ENCODE measurements around the gene CDIPT. TPM values are rescaled to one million over a fixed set of nuclear protein-coding genes. Genes with fewer than 3 reads are reported as not detected.

Gene CDIPT
- total and polyA plus RNA-seq, 2 of the 13 experiments (the other 11 are each of a cell fraction or from before 2014, with no cell fraction given), result 54.9 to 97.5 TPM

GRCh38 chr16:29900888-29901606 is 38.0 kb upstream of the CDIPT start (continued):
- TF ChIP-seq DMAP1 (CRISPR knock-in tag; IDR thresholded peaks at IDR 0.05) (no peak; the same call in 1 of the 2 replicates), ZBTB39 (CRISPR knock-in tag; IDR thresholded peaks at IDR 0.05) (no peak), FOXP1 (IDR thresholded peaks at IDR 0.05) (no peak), FOXP1 (CRISPR knock-in tag; IDR thresholded peaks at IDR 0.05) (no peak), ZBTB7B (CRISPR knock-in tag; IDR thresholded peaks at IDR 0.05) (peak; percentile 27; the same call in 1 of the 2 replicates), ELF1 (CRISPR knock-in tag; IDR thresholded peaks at IDR 0.05) (peak; percentile 37; the same call in 1 of the 2 replicates), ZNF343 (CRISPR knock-in tag; IDR thresholded peaks at IDR 0.05) (no peak), NRL (CRISPR knock-in tag; IDR thresholded peaks at IDR 0.05; ENCODE audit: borderline replicate concordance) (peak; percentile 57), ZNF788 (CRISPR knock-in tag; IDR thresholded peaks at IDR 0.05; ENCODE audit: borderline replicate concordance) (no peak), MTF1 (CRISPR knock-in tag; IDR thresholded peaks at IDR 0.05) (no peak), ZNF572 (CRISPR knock-in tag; IDR thresholded peaks at IDR 0.05) (0 out of 2 replicates have a peak, but pooled peaks have one; percentile 19), ZNF18 (CRISPR knock-in tag; IDR thresholded peaks at IDR 0.05; ENCODE audit: insufficient replicate concordance) (peak; percentile 41), ZNF766 (CRISPR knock-in tag; IDR thresholded peaks at IDR 0.05; ENCODE audit: borderline replicate concordance) (no peak), PRPF4 (IDR thresholded peaks at IDR 0.05; ENCODE audit: low read depth, low read length, poor library complexity, severe bottlenecking) (no peak), ARHGAP35 (CRISPR knock-in tag; IDR thresholded peaks at IDR 0.05; ENCODE audit: borderline replicate concordance) (peak; percentile 68), SMAD1 (CRISPR knock-in tag; IDR thresholded peaks at IDR 0.05; ENCODE audit: borderline replicate concordance, low read depth) (0 out of 2 replicates have a peak, but pooled peaks have one; percentile 17), RXRB (CRISPR knock-in tag; IDR thresholded peaks at IDR 0.05; ENCODE audit: borderline replicate concordance) (no peak), SNAI1 (CRISPR knock-in tag; IDR thresholded peaks at IDR 0.05; ENCODE audit: borderline replicate concordance) (peak; percentile 21; the same call in 1 of the 2 replicates), DNMT3B (CRISPR knock-in tag; conservative IDR thresholded peaks at IDR 0.05) (no peak), ZMAT3 (CRISPR knock-in tag; conservative IDR thresholded peaks at IDR 0.05) (0 out of 2 replicates have a peak, but pooled peaks have one; percentile 45), ZNF775 (CRISPR knock-in tag; IDR thresholded peaks at IDR 0.05; ENCODE audit: borderline replicate concordance) (no peak), ZNF644 (CRISPR knock-in tag; IDR thresholded peaks at IDR 0.05; ENCODE audit: low read depth) (no peak), ZNF790 (CRISPR knock-in tag; IDR thresholded peaks at IDR 0.05; ENCODE audit: borderline replicate concordance) (no peak)
- TF ChIP-seq, protein P1, sequence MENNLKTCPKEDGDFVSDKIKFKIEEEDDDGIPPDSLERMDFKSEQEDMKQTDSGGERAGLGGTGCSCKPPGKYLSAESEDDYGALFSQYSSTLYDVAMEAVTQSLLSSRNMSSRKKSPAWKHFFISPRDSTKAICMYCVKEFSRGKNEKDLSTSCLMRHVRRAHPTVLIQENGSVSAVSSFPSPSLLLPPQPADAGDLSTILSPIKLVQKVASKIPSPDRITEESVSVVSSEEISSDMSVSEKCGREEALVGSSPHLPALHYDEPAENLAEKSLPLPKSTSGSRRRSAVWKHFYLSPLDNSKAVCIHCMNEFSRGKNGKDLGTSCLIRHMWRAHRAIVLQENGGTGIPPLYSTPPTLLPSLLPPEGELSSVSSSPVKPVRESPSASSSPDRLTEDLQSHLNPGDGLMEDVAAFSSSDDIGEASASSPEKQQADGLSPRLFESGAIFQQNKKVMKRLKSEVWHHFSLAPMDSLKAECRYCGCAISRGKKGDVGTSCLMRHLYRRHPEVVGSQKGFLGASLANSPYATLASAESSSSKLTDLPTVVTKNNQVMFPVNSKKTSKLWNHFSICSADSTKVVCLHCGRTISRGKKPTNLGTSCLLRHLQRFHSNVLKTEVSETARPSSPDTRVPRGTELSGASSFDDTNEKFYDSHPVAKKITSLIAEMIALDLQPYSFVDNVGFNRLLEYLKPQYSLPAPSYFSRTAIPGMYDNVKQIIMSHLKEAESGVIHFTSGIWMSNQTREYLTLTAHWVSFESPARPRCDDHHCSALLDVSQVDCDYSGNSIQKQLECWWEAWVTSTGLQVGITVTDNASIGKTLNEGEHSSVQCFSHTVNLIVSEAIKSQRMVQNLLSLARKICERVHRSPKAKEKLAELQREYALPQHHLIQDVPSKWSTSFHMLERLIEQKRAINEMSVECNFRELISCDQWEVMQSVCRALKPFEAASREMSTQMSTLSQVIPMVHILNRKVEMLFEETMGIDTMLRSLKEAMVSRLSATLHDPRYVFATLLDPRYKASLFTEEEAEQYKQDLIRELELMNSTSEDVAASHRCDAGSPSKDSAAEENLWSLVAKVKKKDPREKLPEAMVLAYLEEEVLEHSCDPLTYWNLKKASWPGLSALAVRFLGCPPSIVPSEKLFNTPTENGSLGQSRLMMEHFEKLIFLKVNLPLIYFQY (CRISPR knock-in tag; IDR thresholded peaks at IDR 0.05; ENCODE audit: borderline replicate concordance), result no peak
